ENCODE data around the gene TMEM11.

- TF ChIP-seq EZH2 (IDR thresholded peaks at IDR 0.05; ENCODE audit: insufficient read depth, poor library complexity, severe bottlenecking) (no peak), EZH2phosphoT487 (IDR thresholded peaks at IDR 0.05; ENCODE audit: insufficient read depth, low read depth) (no peak)
Measured at GRCh38 chr17:21202512-21202911, 11.4 kb downstream of the TMEM11 start.

Data from GM23248 (cell line).